Activated T-helper 17 cell treated with anti-CD3 and anti-CD28 coated beads, Interleukin-2, amount 50 U/mL, for 72 hours (primary cell): ENCODE results near the gene CHMP2B. TPM values are rescaled to one million over a fixed set of nuclear protein-coding genes. Genes with fewer than 3 reads are reported as not detected.
"Not testable (repeated sequence)": the region's sequence is repeated elsewhere in the genome, so short reads cannot be mapped to it uniquely, and the experiment has no call there.

ENCODE experiments used
- ATAC-seq: fragments of 150-1000 bp; cut with Tn5 transposase; replicated peaks from 2 replicates; pipeline ENCODE4 v1.10.0; 2021; ENCODE audit warnings: mild to moderate bottlenecking, moderate library complexity
- H3K27ac Mint-ChIP-seq: one replicate; pipeline ENCODE4 v1.8.0; 2022; ENCODE audit warnings: mixed read lengths
- H3K27me3 Mint-ChIP-seq: one replicate; pipeline ENCODE4 v1.8.0; 2022; ENCODE audit warnings: mixed read lengths
- H3K36me3 Mint-ChIP-seq: one replicate; pipeline ENCODE4 v1.8.0; 2022; ENCODE audit warnings: low read depth, mild to moderate bottlenecking, mixed read lengths
- H3K4me1 Mint-ChIP-seq: one replicate; pipeline ENCODE4 v1.8.0; 2022; ENCODE audit warnings: mixed read lengths
- H3K4me3 Mint-ChIP-seq: one replicate; pipeline ENCODE4 v1.8.0; 2022; ENCODE audit warnings: mild to moderate bottlenecking, mixed read lengths
- H3K9me3 Mint-ChIP-seq: one replicate; pipeline ENCODE4 v1.8.0; 2022; ENCODE audit warnings: mixed read lengths
- total RNA-seq, 2 donors: library from RNA; stranded (reverse); gene quantifications; one replicate each; pipeline ENCODE4 v1.2.3, GENCODE V29; 2022

Gene CHMP2B
- total RNA-seq, 2 donors from 2014 or later: 19.8 to 22.0 TPM

- peak overlapping the region; percentile 22 for H3K27ac Mint-ChIP-seq
- H3K27me3 Mint-ChIP-seq: no peaks in the 10 kb centered on the region
- H3K9me3 Mint-ChIP-seq: no peaks in the 10 kb centered on the region
- no peaks in the 10 kb centered on the region for H3K4me1 Mint-ChIP-seq
- H3K36me3 Mint-ChIP-seq: peaks cover 9% of the 10 kb centered on the region
- H3K4me3 Mint-ChIP-seq: no peak overlapping the region
- ATAC-seq: no peak
These were observed 33.2 kb downstream of the CHMP2B start for GRCh38 chr3:87260270-87260669.

- H3K4me1 Mint-ChIP-seq: no peaks in the 10 kb centered on the region
- no peak for ATAC-seq
- H3K27ac Mint-ChIP-seq: no peak overlapping the region
These were observed 34.8 kb downstream of the CHMP2B start for GRCh38 chr3:87261925-87262324.

GRCh38 chr3:87267953-87268645 is 41.0 kb downstream of the CHMP2B start:
- H3K36me3 Mint-ChIP-seq: no peaks in the 10 kb centered on the region
- H3K4me3 Mint-ChIP-seq: no peak overlapping the region
- no peak for ATAC-seq
- H3K27ac Mint-ChIP-seq: no peak overlapping the region
- H3K4me1 Mint-ChIP-seq: peaks cover 5% of the 10 kb centered on the region
- no peaks in the 10 kb centered on the region for H3K9me3 Mint-ChIP-seq
- no peaks in the 10 kb centered on the region for H3K27me3 Mint-ChIP-seq

More at GRCh38 chr3:87261925-87262324, 34.8 kb downstream of the CHMP2B start:
- Mint-ChIP-seq H3K4me3 (no peak overlapping the region), H3K27me3 (no peaks in the 10 kb centered on the region), H3K9me3 (no peaks in the 10 kb centered on the region), H3K36me3 (no peaks in the 10 kb centered on the region)

GRCh38 chr3:87268646-87269211 is 41.6 kb downstream of the CHMP2B start:
- ATAC-seq: no peak
- H3K9me3 Mint-ChIP-seq: no peaks in the 10 kb centered on the region
- H3K27me3 Mint-ChIP-seq: peaks cover 6% of the 10 kb centered on the region
- H3K4me3 Mint-ChIP-seq: no peak overlapping the region
- peaks cover 5% of the 10 kb centered on the region for H3K4me1 Mint-ChIP-seq
- no peak overlapping the region for H3K27ac Mint-ChIP-seq
- no peaks in the 10 kb centered on the region for H3K36me3 Mint-ChIP-seq

GRCh38 chr3:87269723-87270122 is 42.6 kb downstream of the CHMP2B start:
- H3K9me3 Mint-ChIP-seq: no peaks in the 10 kb centered on the region
- no peak for ATAC-seq
- H3K4me1 Mint-ChIP-seq: peaks cover 5% of the 10 kb centered on the region
- no peak overlapping the region for H3K27ac Mint-ChIP-seq
- no peaks in the 10 kb centered on the region for H3K36me3 Mint-ChIP-seq
- H3K27me3 Mint-ChIP-seq: peaks cover 6% of the 10 kb centered on the region
- H3K4me3 Mint-ChIP-seq: no peak overlapping the region

- peak overlapping the region; percentile 48 for H3K27ac Mint-ChIP-seq
- H3K4me3 Mint-ChIP-seq: peak overlapping the region; percentile 43
- H3K4me1 Mint-ChIP-seq: peaks cover 5% of the 10 kb centered on the region
- peaks cover 6% of the 10 kb centered on the region for H3K27me3 Mint-ChIP-seq
- ATAC-seq: peak; percentile 71
- H3K36me3 Mint-ChIP-seq: no peaks in the 10 kb centered on the region
- H3K9me3 Mint-ChIP-seq: no peaks in the 10 kb centered on the region
These were observed 44.0 kb downstream of the CHMP2B start for GRCh38 chr3:87270908-87271700.

- Mint-ChIP-seq H3K9me3 (no peaks in the 10 kb centered on the region), H3K36me3 (no peaks in the 10 kb centered on the region), H3K27me3 (peaks cover 6% of the 10 kb centered on the region), H3K27ac (no peak overlapping the region), H3K4me3 (no peak overlapping the region), H3K4me1 (peaks cover 5% of the 10 kb centered on the region)
- peak; percentile 89 for ATAC-seq
These were observed 45.7 kb downstream of the CHMP2B start for GRCh38 chr3:87272718-87273341.

GRCh38 chr3:87276484-87276883 is 49.4 kb downstream of the CHMP2B start, which contains the start of gene POU1F1:
Gene POU1F1, minus strand, starts transcription at chr3:87276584. Its CDS starts 122 bp downstream, at chr3:87276462.
- H3K36me3 Mint-ChIP-seq: no peaks in the 10 kb centered on the region
- no peak within 1 kb of the TSS for H3K27ac Mint-ChIP-seq
- H3K4me3 Mint-ChIP-seq: no peak within 1 kb of the TSS
- ATAC-seq: no peak
- H3K9me3 Mint-ChIP-seq: no peaks in the 10 kb centered on the region
- peaks cover 6% of the 10 kb centered on the region for H3K27me3 Mint-ChIP-seq
- H3K4me1 Mint-ChIP-seq: no peaks in the 10 kb centered on the region

GRCh38 chr3:87287011-87287410 is 59.9 kb downstream of the CHMP2B start:
- no peaks in the 10 kb centered on the region for H3K9me3 Mint-ChIP-seq
- H3K27me3 Mint-ChIP-seq: peaks cover 10% of the 10 kb centered on the region
- ATAC-seq: peak; percentile 98
- H3K27ac Mint-ChIP-seq: peak overlapping the region; percentile 32
- H3K4me3 Mint-ChIP-seq: no peak overlapping the region
- H3K4me1 Mint-ChIP-seq: no peaks in the 10 kb centered on the region
- no peaks in the 10 kb centered on the region for H3K36me3 Mint-ChIP-seq

GRCh38 chr3:87288446-87288845 is 61.3 kb downstream of the CHMP2B start:
- Mint-ChIP-seq H3K27me3 (peaks cover 6% of the 10 kb centered on the region), H3K9me3 (no peaks in the 10 kb centered on the region), H3K36me3 (no peaks in the 10 kb centered on the region), H3K4me1 (no peaks in the 10 kb centered on the region), H3K4me3 (no peak overlapping the region), H3K27ac (no peak overlapping the region)
- ATAC-seq: no peak

- peak; percentile 45 for ATAC-seq
These were observed 71.1 kb downstream of the CHMP2B start for GRCh38 chr3:87298111-87298718.

GRCh38 chr3:87305031-87305430 is 77.9 kb downstream of the CHMP2B start:
- peaks cover 10% of the 10 kb centered on the region for H3K27me3 Mint-ChIP-seq
- not testable (repeated sequence) for ATAC-seq, H3K4me3 Mint-ChIP-seq, H3K36me3 Mint-ChIP-seq, H3K9me3 Mint-ChIP-seq, H3K4me1 Mint-ChIP-seq, H3K27ac Mint-ChIP-seq

More at GRCh38 chr3:87298111-87298718, 71.1 kb downstream of the CHMP2B start:
- Mint-ChIP-seq H3K4me1 (no peaks in the 10 kb centered on the region), H3K9me3 (no peaks in the 10 kb centered on the region), H3K36me3 (no peaks in the 10 kb centered on the region), H3K27ac (no peak overlapping the region), H3K27me3 (no peaks in the 10 kb centered on the region), H3K4me3 (no peak overlapping the region)
